ENCODE results near the gene FOXN3. TPM values are rescaled to one million over a fixed set of nuclear protein-coding genes. Genes with fewer than 3 reads are reported as not detected.

FOXN3 gene
- total and polyA plus RNA-seq, 3 experiments from 2014 or later: 73.9 to 136 (median 74.8) TPM

- Mint-ChIP-seq H3K36me3 (peaks cover 19 to 69% (median 54%) of the 10 kb centered on the region in 3 donors), H3K4me3 (no peak overlapping the region), H3K4me1 (peaks cover 12 to 16% (median 14%) of the 10 kb centered on the region in 3 donors), H3K27ac (no peak overlapping the region), H3K9me3 (peaks cover 2 to 9% (median 4%) of the 10 kb centered on the region in 5 donors), H3K27me3 (no peaks in the 10 kb centered on the region)
- ChIA-PET POLR2A (no interaction called here), CTCF (no interaction called here)
- H3K4me3 ChIP-seq (ENCODE audit: low read length): no peak overlapping the region
- H3K27me3 ChIP-seq (ENCODE audit: insufficient read depth, low read length, poor library complexity, severe bottlenecking): no peaks in the 10 kb centered on the region
- no peak overlapping the region for H3K27ac ChIP-seq (ENCODE audit: low read depth, low read length)
- H3K4me1 ChIP-seq (ENCODE audit: insufficient read depth, low read length): no peaks in the 10 kb centered on the region
- H3K36me3 ChIP-seq (ENCODE audit: insufficient read depth, low read length): peaks cover 5% of the 10 kb centered on the region
- H3K9me3 ChIP-seq (ENCODE audit: low read length): no peaks in the 10 kb centered on the region
- DNase-seq: no peak
These were observed 245.4 kb downstream of the FOXN3 start for GRCh38 chr14:89171628-89172027.

GRCh38 chr14:89171168-89171567 lies 245.9 kb downstream of the FOXN3 start:
- Histone ChIP-seq H3K4me1 (ENCODE audit: insufficient read depth, low read length) (no peaks in the 10 kb centered on the region), H3K36me3 (ENCODE audit: insufficient read depth, low read length) (peaks cover 5% of the 10 kb centered on the region), H3K27ac (ENCODE audit: low read depth, low read length) (no peak overlapping the region), H3K27me3 (ENCODE audit: insufficient read depth, low read length, poor library complexity, severe bottlenecking) (no peaks in the 10 kb centered on the region), H3K4me3 (ENCODE audit: low read length) (no peak overlapping the region), H3K9me3 (ENCODE audit: low read length) (no peaks in the 10 kb centered on the region)
- no peaks in the 10 kb centered on the region for H3K27me3 Mint-ChIP-seq
- H3K36me3 Mint-ChIP-seq: peaks cover 19 to 64% (median 54%) of the 10 kb centered on the region in 3 donors
- ChIA-PET POLR2A (no interaction called here), CTCF (no interaction called here)
- H3K9me3 Mint-ChIP-seq: peaks cover 2 to 9% (median 4%) of the 10 kb centered on the region in 5 donors
- no peak overlapping the region for H3K27ac Mint-ChIP-seq
- no peak overlapping the region for H3K4me3 Mint-ChIP-seq
- peaks cover 17 to 19% (median 17%) of the 10 kb centered on the region in 3 donors for H3K4me1 Mint-ChIP-seq
- DNase-seq: no peak

- H3K27ac Mint-ChIP-seq: peak overlapping the region in 1 of 8 donors; percentile 36
- H3K9me3 Mint-ChIP-seq: peaks cover under 1 to 3% (median 2%) of the 10 kb centered on the region in 5 donors
- H3K27me3 Mint-ChIP-seq: no peaks in the 10 kb centered on the region
- ChIA-PET POLR2A (no interaction called here), CTCF (no interaction called here)
- no peak overlapping the region for H3K4me3 Mint-ChIP-seq
- no peak for DNase-seq
- peaks cover 28 to 35% (median 30%) of the 10 kb centered on the region in 3 donors for H3K4me1 Mint-ChIP-seq
- Histone ChIP-seq H3K4me1 (ENCODE audit: insufficient read depth, low read length) (no peaks in the 10 kb centered on the region), H3K4me3 (ENCODE audit: low read length) (no peak overlapping the region), H3K27ac (ENCODE audit: low read depth, low read length) (no peak overlapping the region), H3K36me3 (ENCODE audit: insufficient read depth, low read length) (no peaks in the 10 kb centered on the region), H3K27me3 (ENCODE audit: insufficient read depth, low read length, poor library complexity, severe bottlenecking) (no peaks in the 10 kb centered on the region), H3K9me3 (ENCODE audit: low read length) (no peaks in the 10 kb centered on the region)
- H3K36me3 Mint-ChIP-seq: peaks cover 10 to 57% (median 32%) of the 10 kb centered on the region in 3 donors
These were observed 249.3 kb downstream of the FOXN3 start for GRCh38 chr14:89167705-89168104.

- Histone ChIP-seq H3K36me3 (ENCODE audit: insufficient read depth, low read length) (peaks cover 4% of the 10 kb centered on the region), H3K4me3 (ENCODE audit: low read length) (no peak overlapping the region), H3K4me1 (ENCODE audit: insufficient read depth, low read length) (no peaks in the 10 kb centered on the region), H3K9me3 (ENCODE audit: low read length) (no peaks in the 10 kb centered on the region), H3K27me3 (ENCODE audit: insufficient read depth, low read length, poor library complexity, severe bottlenecking) (no peaks in the 10 kb centered on the region), H3K27ac (ENCODE audit: low read depth, low read length) (no peak overlapping the region)
- Mint-ChIP-seq H3K27ac (no peak overlapping the region), H3K9me3 (peaks cover 0 to 3% (median 0%) of the 10 kb centered on the region in 5 donors), H3K4me3 (no peak overlapping the region), H3K36me3 (peaks cover 10 to 59% (median 22%) of the 10 kb centered on the region in 3 donors), H3K27me3 (no peaks in the 10 kb centered on the region), H3K4me1 (peaks cover 28 to 35% (median 30%) of the 10 kb centered on the region in 3 donors)
- ChIA-PET POLR2A (no interaction called here), CTCF (interaction anchor here (1.2 to 2.4 kb wide), 2 partner anchors 11 to 15 kb away, joined by 3 to 8 read pairs; no protein-coding TSS in a partner anchor)
- no peak for DNase-seq
These were observed 250.4 kb downstream of the FOXN3 start for GRCh38 chr14:89166633-89167032.

- no peak for DNase-seq
- Histone ChIP-seq H3K27me3 (ENCODE audit: insufficient read depth, low read length, poor library complexity, severe bottlenecking) (no peaks in the 10 kb centered on the region), H3K27ac (ENCODE audit: low read depth, low read length) (peak overlapping the region; percentile 20), H3K36me3 (ENCODE audit: insufficient read depth, low read length) (peaks cover 8% of the 10 kb centered on the region), H3K4me3 (ENCODE audit: low read length) (no peak overlapping the region), H3K4me1 (ENCODE audit: insufficient read depth, low read length) (no peaks in the 10 kb centered on the region), H3K9me3 (ENCODE audit: low read length) (no peaks in the 10 kb centered on the region)
- no peaks in the 10 kb centered on the region for H3K27me3 Mint-ChIP-seq
- H3K36me3 Mint-ChIP-seq: peaks cover 13 to 66% (median 19%) of the 10 kb centered on the region in 3 donors
- peak overlapping the region; percentile 12 to 80 (median 54) for H3K27ac Mint-ChIP-seq
- ChIA-PET CTCF (interaction anchor here (0.8 to 2.4 kb wide), 3 partner anchors 12 to 789 kb away, joined by 3 to 8 read pairs (median 3); no protein-coding TSS in a partner anchor), POLR2A (no interaction called here)
- H3K4me3 Mint-ChIP-seq: peak overlapping the region in 6 of 7 donors; percentile 30 to 67 (median 51)
- peaks cover 28 to 35% (median 30%) of the 10 kb centered on the region in 3 donors for H3K4me1 Mint-ChIP-seq
- peaks cover 0 to 2% (median 0%) of the 10 kb centered on the region in 5 donors for H3K9me3 Mint-ChIP-seq
These were observed 251.5 kb downstream of the FOXN3 start for GRCh38 chr14:89165189-89166181.

- Histone ChIP-seq H3K36me3 (ENCODE audit: insufficient read depth, low read length) (peaks cover 8% of the 10 kb centered on the region), H3K4me3 (ENCODE audit: low read length) (no peak overlapping the region), H3K27me3 (ENCODE audit: insufficient read depth, low read length, poor library complexity, severe bottlenecking) (no peaks in the 10 kb centered on the region), H3K9me3 (ENCODE audit: low read length) (no peaks in the 10 kb centered on the region), H3K4me1 (ENCODE audit: insufficient read depth, low read length) (no peaks in the 10 kb centered on the region), H3K27ac (ENCODE audit: low read depth, low read length) (peak overlapping the region; percentile 20)
- peaks cover 0 to 2% (median 0%) of the 10 kb centered on the region in 5 donors for H3K9me3 Mint-ChIP-seq
- peaks cover 26 to 35% (median 30%) of the 10 kb centered on the region in 3 donors for H3K4me1 Mint-ChIP-seq
- DNase-seq: no peak
- peak overlapping the region in 5 of 8 donors; percentile 20 to 82 (median 67) for H3K27ac Mint-ChIP-seq
- ChIA-PET POLR2A (no interaction called here), CTCF (interaction anchor here (0.8 kb wide), 1 partner anchor 790 kb away, joined by 3 read pairs; no protein-coding TSS in a partner anchor)
- no peaks in the 10 kb centered on the region for H3K27me3 Mint-ChIP-seq
- H3K4me3 Mint-ChIP-seq: peak overlapping the region in 2 of 7 donors; percentile 45 to 87
- peaks cover 16 to 73% (median 16%) of the 10 kb centered on the region in 3 donors for H3K36me3 Mint-ChIP-seq
These were observed 252.6 kb downstream of the FOXN3 start for GRCh38 chr14:89164168-89165073.

- H3K36me3 Mint-ChIP-seq: peaks cover 8 to 75% (median 17%) of the 10 kb centered on the region in 3 donors
- peaks cover 21 to 35% (median 25%) of the 10 kb centered on the region in 3 donors for H3K4me1 Mint-ChIP-seq
- Histone ChIP-seq H3K9me3 (ENCODE audit: low read length) (no peaks in the 10 kb centered on the region), H3K4me3 (ENCODE audit: low read length) (no peak overlapping the region), H3K27ac (ENCODE audit: low read depth, low read length) (no peak overlapping the region), H3K36me3 (ENCODE audit: insufficient read depth, low read length) (peaks cover 8% of the 10 kb centered on the region), H3K4me1 (ENCODE audit: insufficient read depth, low read length) (no peaks in the 10 kb centered on the region), H3K27me3 (ENCODE audit: insufficient read depth, low read length, poor library complexity, severe bottlenecking) (no peaks in the 10 kb centered on the region)
- no peaks in the 10 kb centered on the region for H3K9me3 Mint-ChIP-seq
- POLR2A ChIA-PET: no interaction called here
- no peak overlapping the region for H3K4me3 Mint-ChIP-seq
- no peak overlapping the region for H3K27ac Mint-ChIP-seq
- CTCF ChIA-PET: no interaction called here
- DNase-seq: no peak
- no peaks in the 10 kb centered on the region for H3K27me3 Mint-ChIP-seq
These were observed 253.9 kb downstream of the FOXN3 start for GRCh38 chr14:89163031-89163636.

All from CD8-positive, alpha-beta memory T cell (primary cell).